Brain microvascular endothelial cell (primary cell): Measurements from ENCODE around the gene LCA5.

Source experiments
- DNase-seq: peaks from one replicate; pipeline ENCODE4 v3.0.0-alpha.2; 2020
- H3K27ac ChIP-seq: fragments of 250-450 bp; sonication (Bioruptor Pico); 2 replicates; pipeline ENCODE4 v1.5.1; 2020; ENCODE audit warnings: mild to moderate bottlenecking, moderate library complexity
- H3K27me3 ChIP-seq: fragments of 250-450 bp; sonication (Bioruptor Pico); replicated peaks from 2 replicates; pipeline ENCODE4 v1.5.1; 2020; ENCODE audit warnings: mild to moderate bottlenecking
- H3K36me3 ChIP-seq: fragments of 250-450 bp; sonication (Bioruptor Pico); replicated peaks from 2 replicates; pipeline ENCODE4 v1.5.1; 2020; ENCODE audit warnings: mild to moderate bottlenecking
- H3K4me3 ChIP-seq: 2 replicates; pipeline ENCODE4 v1.5.1; 2011; ENCODE audit warnings: low read depth, mild to moderate bottlenecking, control low read depth, low read length, moderate library complexity
- in situ Hi-C: cut with HindIII; loops from 2 replicates; pipeline ENCODE4 v1.10.0; 2017; ENCODE audit warnings: low sequenced_read_pairs, low pct_ligation_motif_present
- TF ChIP-seq, protein P1 (sequence below): IDR thresholded peaks from 2 replicates; pipeline ENCODE4 v1.5.1; 2011; ENCODE audit warnings: low read depth, mild to moderate bottlenecking, moderate library complexity, low read length, control low read depth, inconsistent platforms; ENCODE audit errors: missing control alignments

LCA5 gene

DNA sequence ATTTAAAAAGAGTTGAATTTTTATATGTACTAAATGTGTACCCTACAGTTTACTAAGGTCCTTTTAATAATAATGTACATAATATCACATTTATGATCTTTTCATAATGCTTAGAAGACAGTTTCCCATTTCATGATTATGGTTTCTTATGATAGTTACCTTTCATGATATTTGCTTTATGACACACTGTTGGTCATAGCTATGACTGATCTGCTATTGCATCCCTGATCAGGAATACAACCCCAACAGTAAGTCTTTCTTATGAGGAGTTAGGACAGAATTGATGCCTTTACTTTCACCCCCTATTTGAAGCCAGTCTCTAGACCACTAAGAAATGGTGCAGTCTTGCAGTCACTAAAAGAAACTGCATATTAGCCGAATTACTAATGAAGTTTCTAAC lies 31.0 kb downstream of the LCA5 start:
- Histone ChIP-seq H3K27me3 (no peaks in the 10 kb centered on the region), H3K27ac (no peak overlapping the region), H3K4me3 (no peak overlapping the region), H3K36me3 (no peaks in the 10 kb centered on the region)
- DNase-seq: peak; percentile 6
- in situ Hi-C loops: no loop called here
- TF ChIP-seq, protein P1, sequence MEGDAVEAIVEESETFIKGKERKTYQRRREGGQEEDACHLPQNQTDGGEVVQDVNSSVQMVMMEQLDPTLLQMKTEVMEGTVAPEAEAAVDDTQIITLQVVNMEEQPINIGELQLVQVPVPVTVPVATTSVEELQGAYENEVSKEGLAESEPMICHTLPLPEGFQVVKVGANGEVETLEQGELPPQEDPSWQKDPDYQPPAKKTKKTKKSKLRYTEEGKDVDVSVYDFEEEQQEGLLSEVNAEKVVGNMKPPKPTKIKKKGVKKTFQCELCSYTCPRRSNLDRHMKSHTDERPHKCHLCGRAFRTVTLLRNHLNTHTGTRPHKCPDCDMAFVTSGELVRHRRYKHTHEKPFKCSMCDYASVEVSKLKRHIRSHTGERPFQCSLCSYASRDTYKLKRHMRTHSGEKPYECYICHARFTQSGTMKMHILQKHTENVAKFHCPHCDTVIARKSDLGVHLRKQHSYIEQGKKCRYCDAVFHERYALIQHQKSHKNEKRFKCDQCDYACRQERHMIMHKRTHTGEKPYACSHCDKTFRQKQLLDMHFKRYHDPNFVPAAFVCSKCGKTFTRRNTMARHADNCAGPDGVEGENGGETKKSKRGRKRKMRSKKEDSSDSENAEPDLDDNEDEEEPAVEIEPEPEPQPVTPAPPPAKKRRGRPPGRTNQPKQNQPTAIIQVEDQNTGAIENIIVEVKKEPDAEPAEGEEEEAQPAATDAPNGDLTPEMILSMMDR: no peak

DNA sequence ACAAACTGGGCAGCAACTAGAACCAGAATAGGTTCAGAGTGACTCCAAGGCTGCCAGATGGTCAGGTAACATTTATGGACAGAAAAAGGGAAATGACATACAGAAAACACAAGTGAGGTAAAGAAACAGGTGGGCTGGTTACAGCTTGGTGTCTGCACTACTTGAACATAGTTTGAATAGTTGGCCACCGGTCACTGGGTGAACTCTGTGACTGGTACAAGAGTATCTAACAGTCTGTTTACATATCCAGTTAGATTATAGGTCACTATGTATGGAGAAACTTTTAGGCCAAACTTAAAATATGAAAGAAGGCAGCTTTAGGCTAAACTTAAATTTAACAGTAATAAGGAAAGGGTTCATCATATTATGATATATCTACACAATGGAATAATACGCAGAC lies 32.9 kb downstream of the LCA5 start:
- Histone ChIP-seq H3K27ac (no peak overlapping the region), H3K4me3 (no peak overlapping the region), H3K36me3 (no peaks in the 10 kb centered on the region), H3K27me3 (no peaks in the 10 kb centered on the region)
- TF ChIP-seq, protein P1: no peak
- in situ Hi-C loops: no loop called here
- DNase-seq: no peak

DNA sequence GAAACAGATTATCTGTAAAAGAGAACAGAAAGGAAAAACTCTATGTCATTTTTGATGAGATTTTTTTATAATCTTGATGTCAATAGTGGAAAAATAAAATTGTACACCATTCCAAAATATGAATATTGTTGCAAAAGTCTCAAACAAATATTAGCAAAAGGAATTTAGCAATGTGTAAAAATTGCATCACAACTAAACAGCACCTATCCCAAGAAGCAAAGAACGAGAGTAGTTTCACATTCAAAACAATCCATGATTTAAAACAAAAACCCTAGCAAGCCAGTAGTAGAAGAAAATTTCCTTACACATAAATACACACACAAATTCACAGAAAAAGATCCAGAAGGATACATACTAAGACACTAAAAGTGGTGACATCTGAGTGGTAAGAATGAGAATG lies 38.4 kb downstream of the LCA5 start:
- no peaks in the 10 kb centered on the region for H3K27me3 ChIP-seq
- TF ChIP-seq, protein P1: no peak
- H3K36me3 ChIP-seq: no peaks in the 10 kb centered on the region
- in situ Hi-C loops: no loop called here
- no peak for DNase-seq
- H3K4me3 ChIP-seq: no peak overlapping the region
- H3K27ac ChIP-seq: no peak overlapping the region

DNA sequence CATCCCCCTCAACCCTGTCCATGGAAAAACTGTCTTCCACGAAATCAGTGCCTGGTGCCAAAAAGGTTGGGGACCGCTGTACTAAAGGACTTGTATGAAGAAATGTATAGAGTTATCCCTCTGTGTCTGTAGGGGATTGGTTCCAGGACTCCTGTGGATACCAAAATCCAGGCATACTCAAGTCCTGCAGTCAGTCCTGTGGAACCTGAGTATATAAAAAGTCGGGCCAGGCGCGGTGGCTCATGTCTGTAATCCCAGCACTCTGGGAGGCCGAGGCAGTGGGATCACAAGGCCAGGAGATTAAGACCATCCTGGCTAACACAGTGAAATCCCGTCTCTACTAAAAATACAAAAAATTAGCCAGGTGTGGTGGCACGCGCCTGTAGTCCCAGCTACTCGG lies 42.0 kb downstream of the LCA5 start:
- H3K27ac ChIP-seq: no peak overlapping the region
- H3K27me3 ChIP-seq: no peaks in the 10 kb centered on the region
- TF ChIP-seq, protein P1: no peak
- H3K4me3 ChIP-seq: no peak overlapping the region
- DNase-seq: no peak
- H3K36me3 ChIP-seq: peaks cover 3% of the 10 kb centered on the region
- in situ Hi-C loops: no loop called here

DNA sequence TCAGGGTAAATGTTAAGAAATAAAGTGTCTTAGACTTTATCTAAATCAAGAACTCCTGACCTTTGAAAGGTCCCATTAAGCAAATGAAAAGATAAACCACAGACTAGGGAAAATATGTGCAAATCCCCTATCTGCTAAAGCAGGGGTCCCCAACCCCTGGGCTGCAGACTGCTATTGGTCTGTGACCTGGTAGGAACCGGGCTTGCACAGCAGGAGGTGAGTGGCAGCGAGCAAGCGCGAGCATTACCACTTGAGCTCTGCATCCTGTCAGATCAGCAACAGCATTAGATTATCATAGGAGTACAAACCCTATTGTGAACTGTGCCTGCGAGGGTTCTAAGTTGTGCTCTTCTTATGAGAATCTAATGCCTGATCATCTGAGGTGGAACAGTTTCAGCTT lies 42.4 kb downstream of the LCA5 start:
- Histone ChIP-seq H3K36me3 (peaks cover 3% of the 10 kb centered on the region), H3K27ac (no peak overlapping the region), H3K4me3 (no peak overlapping the region), H3K27me3 (no peaks in the 10 kb centered on the region)
- in situ Hi-C loops: no loop called here
- DNase-seq: no peak
- TF ChIP-seq, protein P1: no peak

DNA sequence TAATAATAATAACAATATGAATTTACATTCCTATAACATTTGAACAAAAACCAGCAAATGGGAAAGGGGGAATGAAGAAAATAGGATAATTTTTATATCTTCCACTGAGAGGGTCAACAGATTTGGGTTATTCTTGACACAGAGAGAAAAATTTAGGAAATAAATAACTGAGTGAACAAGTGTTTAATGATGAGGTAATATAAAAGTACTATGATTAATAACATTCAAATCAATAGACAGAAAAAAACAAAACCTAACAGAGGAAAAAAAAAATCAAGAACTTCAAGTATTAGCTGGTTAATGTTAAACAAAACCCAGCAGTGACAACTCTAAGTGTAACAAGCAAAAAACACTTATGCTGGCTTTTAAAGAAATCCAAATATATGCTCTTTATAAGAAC lies 66.5 kb downstream of the LCA5 start:
- TF ChIP-seq, protein P1: no peak
- in situ Hi-C loops: no loop called here
- H3K27me3 ChIP-seq: no peaks in the 10 kb centered on the region
- no peaks in the 10 kb centered on the region for H3K36me3 ChIP-seq
- no peak overlapping the region for H3K27ac ChIP-seq
- DNase-seq: no peak
- no peak overlapping the region for H3K4me3 ChIP-seq
